Posterior vena cava (tissue), 2 donors: Measurements from ENCODE around the gene ANO3. TPM values are rescaled to one million over a fixed set of nuclear protein-coding genes. Genes with fewer than 3 reads are reported as not detected.
A peak's percentile ranks its signal among the peaks of the same experiment; 100 is the strongest.
"Not testable (repeated sequence)": the region's sequence is repeated elsewhere in the genome, so short reads cannot be mapped to it uniquely, and the experiment has no call there.

Experiments used
- DNase-seq: peaks from one replicate; pipeline ENCODE4 v3.0.0-alpha.2; 2020; ENCODE audit warnings: low spot score
- intact Hi-C, 2 donors: fragments of 100-400 bp; cut with DNase I; formaldehyde crosslinking; loops; one replicate each; pipeline versions ENCODE4 v1.14.1 to v1.14.2; 2022 to 2023
- long read RNA-seq, 2 donors: library from polyadenylated mRNA; unstranded; transcript quantifications; one replicate each; pipeline ENCODE4 v2.0.0, GENCODE V29; 2020 to 2021
- total RNA-seq, 2 donors: library from RNA; stranded (reverse); fragmentation: NEBNext Ultra II Directional; extraction: Animal tissue kit (Norgen Biotek cat#: 25700); gene quantifications; one replicate each; pipeline ENCODE4 v1.2.1, GENCODE V29; 2021
- donor health status: DM: yes; HTN: yes; CAD: no.
- donor health status: DM: yes; HTN: yes; CAD: no.

Gene ANO3
- 1 to 10 TPM in 1 of 2 donors, under 1 TPM in 1; 0.86 to 2.9 TPM for total RNA-seq
- long read RNA-seq, donor 1: 0 reads
- long read RNA-seq, donor 2: 0 reads

DNA sequence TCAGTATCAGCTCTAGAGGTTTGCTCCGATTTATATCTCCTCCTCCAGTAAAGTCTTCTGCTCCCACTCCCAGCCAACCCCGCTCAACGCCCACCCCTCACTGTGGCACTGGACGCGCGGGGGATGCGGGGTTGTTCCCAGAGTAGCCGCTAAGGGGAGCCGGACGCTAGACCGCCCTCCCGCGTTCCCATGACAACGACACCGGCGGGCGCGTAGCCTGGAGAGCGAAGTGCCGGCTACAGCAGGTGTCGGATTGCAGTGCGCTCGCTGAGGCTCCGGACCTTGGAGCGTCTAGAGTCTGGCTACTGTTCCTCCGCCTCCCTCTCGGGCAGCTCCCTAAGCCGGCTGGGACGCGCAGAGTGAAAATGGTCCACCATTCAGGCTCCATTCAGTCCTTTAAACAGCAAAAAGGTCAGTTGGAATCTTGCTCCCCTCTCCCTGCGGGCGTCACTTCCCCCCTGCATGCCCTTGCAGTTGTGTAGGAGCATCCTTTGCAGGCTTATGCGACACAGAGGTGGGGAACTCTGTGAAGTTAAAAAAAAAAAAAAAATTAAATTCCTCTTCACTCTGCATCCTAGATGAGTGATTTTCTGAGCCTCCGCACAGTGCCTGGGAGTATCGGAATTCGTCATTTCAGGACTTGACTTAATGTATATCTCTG, at the start of gene ANO3:
ANO3 (plus strand) TSS at position 220 of the 661 bp plus-strand sequence; CDS start at position 366, 146 bp downstream.
- intact Hi-C loops: no loop called here
- DNase-seq: peak; percentile 83

DNA sequence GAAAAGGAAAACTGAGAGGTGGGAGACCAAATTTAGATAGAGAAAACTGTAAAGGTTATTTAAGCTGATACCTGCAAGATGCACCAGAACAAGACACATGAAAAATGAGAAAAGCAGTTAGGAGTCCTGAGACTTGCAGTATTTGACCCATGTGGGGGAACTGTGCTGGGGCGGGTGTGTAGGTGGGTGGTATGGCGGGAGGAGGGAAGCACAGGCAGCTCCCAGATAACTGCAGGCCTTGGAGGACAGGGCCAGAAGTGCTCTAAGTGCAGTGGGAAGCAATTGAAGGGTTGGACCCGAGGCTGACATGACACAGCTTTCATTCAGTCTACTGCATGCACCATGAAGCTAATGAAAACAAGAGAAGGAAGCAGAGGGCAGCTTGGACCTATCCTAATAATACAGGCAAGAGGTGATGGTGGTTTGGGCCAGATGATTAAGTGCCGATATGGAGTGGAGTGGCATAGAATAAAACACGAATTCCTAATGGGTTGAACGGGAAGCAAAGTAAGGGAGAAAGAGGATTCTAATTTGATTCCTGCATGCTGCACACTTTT, 48.0 kb upstream of the ANO3 start:
- intact Hi-C loops: no loop called here
- DNase-seq: no peak

GRCh38 chr11:26285608-26286007, 46.3 kb upstream of the ANO3 start:
- no peak for DNase-seq
- intact Hi-C loops: no loop called here

- intact Hi-C loops: no loop called here
- DNase-seq: no peak
Measured at GRCh38 chr11:26286472-26287066, 45.4 kb upstream of the ANO3 start.

GRCh38 chr11:26287067-26287518, 44.8 kb upstream of the ANO3 start:
- intact Hi-C loops: no loop called here
- DNase-seq: no peak

- intact Hi-C loops: no loop called here
- DNase-seq: no peak
Measured at GRCh38 chr11:26297189-26297975, 34.5 kb upstream of the ANO3 start.

DNA sequence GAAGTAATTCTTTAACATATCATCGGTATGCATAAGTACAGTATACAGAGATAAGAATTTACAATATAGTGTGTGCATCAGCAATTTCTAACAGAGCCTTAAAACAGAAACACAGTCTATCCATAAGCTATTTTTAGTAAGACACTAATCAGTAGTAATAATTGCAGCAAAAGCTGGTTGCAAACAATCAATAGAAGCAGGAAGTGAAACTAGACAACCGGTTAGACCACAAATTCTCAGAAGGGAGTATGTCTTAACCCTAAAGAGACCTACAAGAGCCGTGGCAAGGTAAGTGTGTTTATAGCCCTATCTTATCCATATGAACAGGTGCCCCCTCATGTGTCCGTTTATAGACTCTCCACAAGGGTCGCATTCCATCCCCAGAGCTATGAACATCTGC, 15.6 kb upstream of the ANO3 start:
- intact Hi-C loops: not testable (repeated sequence)

GRCh38 chr11:26319906-26320305, 12.0 kb upstream of the ANO3 start:
- intact Hi-C loops: no loop called here
- DNase-seq: no peak

More for the DNA sequence above, 15.6 kb upstream of the ANO3 start:
- DNase-seq: not testable (repeated sequence)

DNA sequence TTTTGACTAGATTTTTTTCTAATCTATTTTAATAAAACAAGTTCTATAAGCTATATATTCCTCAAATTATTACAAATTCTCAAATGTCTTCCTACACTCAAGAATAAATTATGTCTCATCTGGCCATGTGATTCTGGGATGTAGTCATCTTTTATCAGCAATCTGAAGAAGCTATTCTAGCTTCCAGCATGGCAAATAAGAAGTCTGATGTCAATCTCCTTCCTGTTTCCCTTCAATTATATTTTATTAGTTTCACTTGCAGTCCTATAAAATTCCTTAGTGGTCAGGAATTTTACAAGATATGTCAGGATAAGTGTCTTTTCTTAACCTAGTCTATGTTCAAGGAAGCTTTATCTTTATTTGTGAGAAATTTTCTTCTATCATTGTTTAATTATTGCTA, 10.4 kb upstream of the ANO3 start:
- intact Hi-C loops: no loop called here

GRCh38 chr11:26322335-26323067, 9.4 kb upstream of the ANO3 start:
- no peak for DNase-seq
- intact Hi-C loops: no loop called here

More for the DNA sequence above, 10.4 kb upstream of the ANO3 start:
- no peak for DNase-seq

DNA sequence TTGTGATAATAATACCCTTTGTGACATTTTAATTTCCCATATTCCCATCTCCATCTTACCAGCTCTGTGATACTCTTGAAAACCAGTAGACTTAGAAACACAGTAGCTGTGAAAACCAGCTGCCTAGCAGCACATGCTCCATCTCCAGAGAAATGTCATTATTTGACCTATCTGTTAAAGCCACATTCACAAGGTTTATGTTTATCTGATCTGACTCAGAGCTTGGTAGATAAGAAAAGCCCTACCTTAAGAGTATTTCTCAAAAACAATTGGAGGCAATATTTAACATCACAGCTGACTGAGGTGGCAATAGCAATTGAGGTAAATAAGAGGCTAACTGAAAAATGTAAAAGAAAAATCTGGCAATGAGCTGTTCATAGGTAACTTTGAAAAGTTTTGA, 8.1 kb upstream of the ANO3 start:
- DNase-seq: no peak
- intact Hi-C loops: no loop called here

GRCh38 chr11:26324270-26324669, 7.7 kb upstream of the ANO3 start:
- intact Hi-C loops: no loop called here
- DNase-seq: no peak

GRCh38 chr11:26326793-26327400, 5.0 kb upstream of the ANO3 start:
- intact Hi-C loops: no loop called here
- DNase-seq: no peak

DNA sequence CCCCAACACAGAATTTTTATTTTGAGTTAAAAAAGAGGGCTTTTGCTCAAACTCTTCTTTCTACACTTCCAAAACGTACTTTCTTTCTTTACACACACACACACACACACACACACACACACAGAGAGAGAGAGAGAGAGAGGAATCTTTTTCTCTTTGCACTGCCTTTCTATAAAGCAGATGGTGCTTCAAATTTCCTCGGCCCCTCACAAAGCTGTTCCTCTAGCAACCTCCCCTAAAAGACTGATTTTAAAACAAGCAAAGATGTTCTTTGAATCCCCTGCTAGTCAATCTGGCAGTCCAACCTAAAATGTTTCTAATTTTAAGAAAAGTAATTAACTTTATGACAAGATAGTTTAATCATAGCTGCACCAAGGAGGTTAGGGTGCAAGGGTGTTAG, 2.7 kb upstream of the ANO3 start:
- intact Hi-C loops: no loop called here

GRCh38 chr11:26330262-26330661, 1.7 kb upstream of the ANO3 start:
- intact Hi-C loops: no loop called here
- no peak for DNase-seq

More for the DNA sequence above, 2.7 kb upstream of the ANO3 start:
- DNase-seq: no peak

DNA sequence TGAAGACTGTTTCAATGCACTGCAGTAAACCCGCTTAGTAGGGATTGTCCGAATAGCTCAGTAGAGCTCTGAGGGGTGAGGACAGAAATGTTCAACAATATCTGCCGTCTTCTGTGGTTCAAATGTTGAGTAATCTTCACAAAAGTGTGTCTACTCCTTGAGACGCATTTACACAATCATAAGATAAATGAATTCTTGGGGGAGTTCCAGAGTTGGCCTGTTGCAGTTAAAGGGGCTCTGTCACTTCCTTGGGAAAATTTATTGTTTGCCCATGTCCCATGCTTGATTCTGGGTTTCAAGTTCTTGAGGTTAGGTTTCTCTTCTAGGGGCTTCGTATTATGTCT, 614 bp downstream of the ANO3 start:
- intact Hi-C loops: no loop called here
- DNase-seq: no peak

DNA sequence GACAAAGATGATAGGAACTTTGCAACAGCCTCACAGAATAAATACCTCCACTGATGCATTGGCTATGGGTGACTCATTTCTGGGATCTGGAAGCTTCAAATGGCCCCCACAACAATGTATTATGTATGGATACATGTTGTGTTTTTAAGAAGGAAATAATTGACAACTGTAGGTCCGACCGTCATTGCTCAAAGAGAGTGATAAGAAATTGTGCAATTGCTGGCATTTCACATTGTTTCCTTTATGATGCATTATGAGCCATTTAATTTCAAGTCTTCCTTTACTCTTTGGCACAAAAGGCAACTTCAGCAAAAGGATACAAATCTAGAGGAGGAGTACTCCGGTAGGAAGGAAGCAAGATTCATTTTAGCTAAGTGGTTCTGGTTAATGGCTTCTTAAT, 2.0 kb downstream of the ANO3 start:
- DNase-seq: no peak
- intact Hi-C loops: no loop called here

DNA sequence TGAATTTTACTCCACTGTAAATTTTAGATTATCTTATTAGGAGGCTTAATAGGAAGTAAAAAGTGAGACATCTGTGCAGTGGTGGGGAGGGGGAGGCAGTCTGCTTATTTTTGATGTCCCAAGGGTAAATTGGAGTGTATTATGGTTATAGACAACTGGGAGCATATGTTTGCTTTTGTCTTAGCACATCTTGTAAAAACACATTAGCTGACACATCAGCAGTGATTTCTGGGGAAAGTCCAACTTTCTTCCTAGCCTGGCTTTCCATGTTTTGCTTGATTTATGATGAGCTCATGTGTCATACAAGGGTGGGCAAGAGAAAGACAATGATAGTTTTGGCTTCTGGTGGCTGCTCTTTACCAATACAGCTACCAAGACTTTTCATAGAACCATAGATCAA, 4.0 kb downstream of the ANO3 start:
- intact Hi-C loops: no loop called here
- no peak for DNase-seq

DNA sequence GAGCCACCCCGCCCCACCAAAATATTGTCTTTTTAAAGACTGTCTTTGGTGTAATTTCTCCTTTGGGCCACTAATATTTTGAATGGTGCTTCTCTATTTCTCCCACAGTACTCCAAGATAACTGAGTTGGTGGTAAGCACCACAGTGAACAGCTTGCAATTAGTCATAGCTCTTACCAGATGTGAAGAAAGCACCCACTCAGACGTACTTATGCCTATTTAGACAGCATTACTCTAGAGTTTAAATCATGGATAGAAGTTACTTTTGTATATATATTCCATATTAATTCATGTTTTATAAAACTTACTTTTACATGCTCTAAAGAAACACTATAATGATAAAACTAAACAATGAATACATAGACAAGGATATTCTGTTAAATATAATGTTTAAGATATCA, 12.7 kb downstream of the ANO3 start:
- no peak for DNase-seq
- intact Hi-C loops: no loop called here
